NCI-H2196 (cell line): Measurements from ENCODE around the gene PRX.
A peak's percentile ranks its signal among the peaks of the same experiment; 100 is the strongest.
"Not testable (repeated sequence)": the region's sequence is repeated elsewhere in the genome, so short reads cannot be mapped to it uniquely, and the experiment has no call there.

ENCODE experiments used
- DNase-seq: peaks from one replicate; lab custom pipeline; 2025; ENCODE audit not compliant: unreplicated experiment; lab: John Stamatoyannopoulos, UW

PRX gene

GRCh38 chr19:40416918-40417642, 3.9 kb upstream of the PRX start:
- DNase-seq = no peak

- no peak for DNase-seq
Measured at GRCh38 chr19:40415768-40416167, 2.6 kb upstream of the PRX start.

GRCh38 chr19:40414542-40415535, 1.7 kb upstream of the PRX start:
- DNase-seq = no peak

- DNase-seq = no peak
Measured at GRCh38 chr19:40412866-40413265, 312 bp downstream of the PRX start.

- DNase-seq = no peak
Measured at GRCh38 chr19:40411958-40412499, 1.1 kb downstream of the PRX start.

GRCh38 chr19:40411125-40411842, 1.9 kb downstream of the PRX start:
- DNase-seq = no peak

- DNase-seq = no peak
Measured at GRCh38 chr19:40410030-40410389, 3.2 kb downstream of the PRX start.

- DNase-seq = not testable (repeated sequence)
Measured at GRCh38 chr19:40408598-40408925, 4.6 kb downstream of the PRX start.

GRCh38 chr19:40407714-40408597, 5.2 kb downstream of the PRX start:
- DNase-seq = no peak

GRCh38 chr19:40403262-40403984, 9.8 kb downstream of the PRX start:
- peak; percentile 81 for DNase-seq

- DNase-seq = no peak
Measured at GRCh38 chr19:40400559-40400958, 12.6 kb downstream of the PRX start.

- DNase-seq = no peak
Measured at GRCh38 chr19:40398417-40399131, 14.6 kb downstream of the PRX start.

- DNase-seq = no peak
Measured at GRCh38 chr19:40397568-40397906, 15.6 kb downstream of the PRX start.

- DNase-seq = no peak
Measured at GRCh38 chr19:40396886-40397567, 16.2 kb downstream of the PRX start.

- no peak for DNase-seq
Measured at GRCh38 chr19:40395956-40396355, 17.2 kb downstream of the PRX start.

- no peak for DNase-seq
Measured at GRCh38 chr19:40394816-40395210, 18.4 kb downstream of the PRX start.

- DNase-seq = no peak
Measured at GRCh38 chr19:40393894-40394815, 19.0 kb downstream of the PRX start.
